ENCODE results near the gene GTF2H3.

Gene GTF2H3

GRCh38 chr12:123690191-123690840, 56.7 kb downstream of the GTF2H3 start:
- H3K36me3 ChIP-seq (ENCODE audit: control insufficient read depth, insufficient read depth, low read length), result no peaks in the 10 kb centered on the region
- H3K4me3 ChIP-seq (replicated peaks; ENCODE audit: low read depth, low read length), result no peak overlapping the region
- no peak for TF ChIP-seq CTCF (IDR thresholded peaks at IDR 0.05; ENCODE audit: insufficient read depth, low read length, poor library complexity, severe bottlenecking)
- no peaks in the 10 kb centered on the region for H3K27me3 ChIP-seq (replicated peaks; ENCODE audit: control insufficient read depth, insufficient read depth, low read length)
- no peak for DNase-seq (ENCODE audit: extremely low read depth, insufficient read length)

GRCh38 chr12:123696207-123696606, 62.6 kb downstream of the GTF2H3 start:
- no peak overlapping the region for H3K4me3 ChIP-seq (replicated peaks; ENCODE audit: low read depth, low read length)
- no peaks in the 10 kb centered on the region for H3K36me3 ChIP-seq (ENCODE audit: control insufficient read depth, insufficient read depth, low read length)
- no peaks in the 10 kb centered on the region for H3K27me3 ChIP-seq (replicated peaks; ENCODE audit: control insufficient read depth, insufficient read depth, low read length)
- DNase-seq (ENCODE audit: extremely low read depth, insufficient read length), result no peak
- no peak for TF ChIP-seq CTCF (IDR thresholded peaks at IDR 0.05; ENCODE audit: insufficient read depth, low read length, poor library complexity, severe bottlenecking)

- no peaks in the 10 kb centered on the region for H3K27me3 ChIP-seq (replicated peaks; ENCODE audit: control insufficient read depth, insufficient read depth, low read length)
- no peak for TF ChIP-seq CTCF (IDR thresholded peaks at IDR 0.05; ENCODE audit: insufficient read depth, low read length, poor library complexity, severe bottlenecking)
- H3K4me3 ChIP-seq (replicated peaks; ENCODE audit: low read depth, low read length), result no peak overlapping the region
- no peak for DNase-seq (ENCODE audit: extremely low read depth, insufficient read length)
- no peaks in the 10 kb centered on the region for H3K36me3 ChIP-seq (ENCODE audit: control insufficient read depth, insufficient read depth, low read length)
Observed at GRCh38 chr12:123696646-123697045, 63.0 kb downstream of the GTF2H3 start.

- TF ChIP-seq CTCF (IDR thresholded peaks at IDR 0.05; ENCODE audit: insufficient read depth, low read length, poor library complexity, severe bottlenecking), result no peak
- no peak for DNase-seq (ENCODE audit: extremely low read depth, insufficient read length)
- no peak overlapping the region for H3K4me3 ChIP-seq (replicated peaks; ENCODE audit: low read depth, low read length)
- H3K36me3 ChIP-seq (ENCODE audit: control insufficient read depth, insufficient read depth, low read length), result no peaks in the 10 kb centered on the region; the same call in 1 of the 2 replicates
- no peaks in the 10 kb centered on the region for H3K27me3 ChIP-seq (replicated peaks; ENCODE audit: control insufficient read depth, insufficient read depth, low read length)
Observed at GRCh38 chr12:123705935-123706334, 72.3 kb downstream of the GTF2H3 start.

- TF ChIP-seq CTCF (IDR thresholded peaks at IDR 0.05; ENCODE audit: insufficient read depth, low read length, poor library complexity, severe bottlenecking), result no peak
- H3K4me3 ChIP-seq (replicated peaks; ENCODE audit: low read depth, low read length), result no peak overlapping the region
- no peak for DNase-seq (ENCODE audit: extremely low read depth, insufficient read length)
- no peaks in the 10 kb centered on the region for H3K27me3 ChIP-seq (replicated peaks; ENCODE audit: control insufficient read depth, insufficient read depth, low read length)
- no peaks in the 10 kb centered on the region; the same call in 1 of the 2 replicates for H3K36me3 ChIP-seq (ENCODE audit: control insufficient read depth, insufficient read depth, low read length)
Observed at GRCh38 chr12:123707466-123707865, 73.8 kb downstream of the GTF2H3 start.
